ENCODE data around the gene HGFAC. TPM values are rescaled to one million over a fixed set of nuclear protein-coding genes. Genes with fewer than 3 reads are reported as not detected.

HGFAC gene
- total RNA-seq, 1 experiment from 2014 or later, result 0.04 TPM

DNA sequence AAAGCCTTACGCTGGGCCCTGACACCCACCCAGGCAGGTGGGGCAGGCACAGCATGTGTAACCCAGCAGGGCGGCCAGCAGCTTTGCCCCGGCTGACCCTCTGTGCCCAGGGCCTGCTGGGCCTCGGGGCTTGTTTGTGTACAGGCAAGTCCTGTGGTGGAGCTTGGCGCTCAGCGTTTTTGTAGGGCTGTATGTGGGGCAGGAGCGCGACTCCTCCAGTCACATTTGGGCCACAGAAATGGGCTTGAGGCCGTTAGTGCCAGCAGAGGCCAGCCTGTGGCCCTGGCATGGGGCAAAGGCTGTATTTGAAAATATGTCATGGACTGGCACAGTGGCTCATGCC is 14.7 kb upstream of the HGFAC start:
- Histone ChIP-seq H3K27me3 (ENCODE audit: low read length) (no peaks in the 10 kb centered on the region), H3K4me3 (ENCODE audit: low read length) (no peak overlapping the region), H3K4me2 (ENCODE audit: low read length) (no peak overlapping the region), H3K27ac (ENCODE audit: low read length) (no peak overlapping the region), H3K9ac (ENCODE audit: low read length) (no peak overlapping the region), H3F3A (ENCODE audit: low read length, unreplicated experiment) (no peaks in the 10 kb centered on the region), H3K36me3 (ENCODE audit: low read depth, low read length) (no peaks in the 10 kb centered on the region), H2AFZ (ENCODE audit: low read length) (no peak overlapping the region), H4K20me1 (ENCODE audit: low read length) (no peaks in the 10 kb centered on the region), H3K9me2 (replicated peaks; ENCODE audit: low read length) (no peaks in the 10 kb centered on the region), H3K4me1 (ENCODE audit: insufficient read depth, low read length) (no peaks in the 10 kb centered on the region), H3K79me2 (ENCODE audit: low read length) (no peaks in the 10 kb centered on the region), H3K9me3 (ENCODE audit: low read length) (no peaks in the 10 kb centered on the region)
- TF ChIP-seq, protein P1, sequence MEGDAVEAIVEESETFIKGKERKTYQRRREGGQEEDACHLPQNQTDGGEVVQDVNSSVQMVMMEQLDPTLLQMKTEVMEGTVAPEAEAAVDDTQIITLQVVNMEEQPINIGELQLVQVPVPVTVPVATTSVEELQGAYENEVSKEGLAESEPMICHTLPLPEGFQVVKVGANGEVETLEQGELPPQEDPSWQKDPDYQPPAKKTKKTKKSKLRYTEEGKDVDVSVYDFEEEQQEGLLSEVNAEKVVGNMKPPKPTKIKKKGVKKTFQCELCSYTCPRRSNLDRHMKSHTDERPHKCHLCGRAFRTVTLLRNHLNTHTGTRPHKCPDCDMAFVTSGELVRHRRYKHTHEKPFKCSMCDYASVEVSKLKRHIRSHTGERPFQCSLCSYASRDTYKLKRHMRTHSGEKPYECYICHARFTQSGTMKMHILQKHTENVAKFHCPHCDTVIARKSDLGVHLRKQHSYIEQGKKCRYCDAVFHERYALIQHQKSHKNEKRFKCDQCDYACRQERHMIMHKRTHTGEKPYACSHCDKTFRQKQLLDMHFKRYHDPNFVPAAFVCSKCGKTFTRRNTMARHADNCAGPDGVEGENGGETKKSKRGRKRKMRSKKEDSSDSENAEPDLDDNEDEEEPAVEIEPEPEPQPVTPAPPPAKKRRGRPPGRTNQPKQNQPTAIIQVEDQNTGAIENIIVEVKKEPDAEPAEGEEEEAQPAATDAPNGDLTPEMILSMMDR (conservative IDR thresholded peaks at IDR 0.05; ENCODE audit: low read depth, low read length), result no peak
- TF ChIP-seq EZH2phosphoT487 (IDR thresholded peaks at IDR 0.05; ENCODE audit: borderline replicate concordance, low read length), result no peak
- TF ChIP-seq EZH2 (IDR thresholded peaks at IDR 0.05; ENCODE audit: low read length, unreplicated experiment), result no peak
- ATAC-seq (no peak), DNase-seq (no peak)
- intact Hi-C loops (cut with micrococcal nuclease), result no loop called here
- no TSS peak for BruUV-seq (replicated peaks)
- ChIA-PET POLR2A (ENCODE audit: unreplicated experiment) (no interaction called here), CTCF (no interaction called here)

DNA sequence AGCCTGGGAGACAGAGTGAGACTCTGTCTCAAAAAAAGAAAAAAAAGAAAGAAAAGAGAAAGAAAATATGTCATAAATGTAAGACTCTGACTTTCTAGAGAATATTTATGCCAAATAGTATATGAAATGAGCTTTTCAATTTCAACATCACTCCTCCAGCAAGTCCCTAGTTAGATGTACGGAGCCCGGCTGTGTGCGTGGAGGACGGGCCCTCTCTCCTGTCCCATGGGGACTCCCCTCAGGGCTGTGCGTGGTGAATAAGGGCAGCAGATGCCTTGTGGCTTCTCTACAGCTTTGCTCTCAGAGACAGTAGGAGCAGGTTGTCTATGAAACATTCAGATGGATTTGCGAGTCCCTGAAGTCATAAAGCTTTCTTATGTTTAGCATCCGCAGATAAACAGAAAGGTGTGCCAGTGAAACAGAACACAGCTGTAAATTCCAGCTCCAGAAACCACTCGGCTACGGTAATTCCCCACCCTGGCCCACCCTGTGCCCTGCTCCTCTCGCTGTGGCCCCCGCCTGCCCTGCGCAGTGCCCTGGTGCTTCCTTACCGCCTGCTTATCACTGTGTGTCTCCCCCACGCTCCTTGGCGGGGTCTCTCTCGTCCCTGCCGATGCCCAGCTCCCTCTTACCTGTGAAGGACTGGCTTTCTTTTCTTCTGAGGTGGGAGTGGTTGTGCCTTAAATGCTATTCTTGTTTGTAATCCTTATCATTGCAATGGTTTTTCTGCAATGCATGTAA is 13.9 kb upstream of the HGFAC start:
- H3K4me3 ChIP-seq (ENCODE audit: low read length), result no peak overlapping the region
- intact Hi-C loops (cut with micrococcal nuclease), result no loop called here

GRCh38 chr4:3429651-3430050 is 12.1 kb upstream of the HGFAC start:
- Histone ChIP-seq H3K9me3 (ENCODE audit: low read length) (no peaks in the 10 kb centered on the region), H3K27me3 (ENCODE audit: low read length) (no peaks in the 10 kb centered on the region), H3F3A (ENCODE audit: low read length, unreplicated experiment) (no peaks in the 10 kb centered on the region), H3K27ac (ENCODE audit: low read length) (no peak overlapping the region), H4K20me1 (ENCODE audit: low read length) (no peaks in the 10 kb centered on the region), H3K4me1 (ENCODE audit: insufficient read depth, low read length) (no peaks in the 10 kb centered on the region), H3K79me2 (ENCODE audit: low read length) (no peaks in the 10 kb centered on the region), H3K4me3 (ENCODE audit: low read length) (no peak overlapping the region), H2AFZ (ENCODE audit: low read length) (no peak overlapping the region), H3K4me2 (ENCODE audit: low read length) (no peak overlapping the region), H3K9ac (ENCODE audit: low read length) (no peak overlapping the region), H3K36me3 (ENCODE audit: low read depth, low read length) (no peaks in the 10 kb centered on the region), H3K9me2 (replicated peaks; ENCODE audit: low read length) (no peaks in the 10 kb centered on the region)
- DNase-seq (no peak), ATAC-seq (no peak)
- BruUV-seq (replicated peaks), result no TSS peak
- TF ChIP-seq EZH2 (IDR thresholded peaks at IDR 0.05; ENCODE audit: low read length, unreplicated experiment), result no peak
- TF ChIP-seq, protein P1 (conservative IDR thresholded peaks at IDR 0.05; ENCODE audit: low read depth, low read length), result no peak
- no peak for TF ChIP-seq EZH2phosphoT487 (IDR thresholded peaks at IDR 0.05; ENCODE audit: borderline replicate concordance, low read length)
- ChIA-PET CTCF (no interaction called here), POLR2A (ENCODE audit: unreplicated experiment) (no interaction called here)
- intact Hi-C loops (cut with micrococcal nuclease), result no loop called here

More for the DNA sequence above, 13.9 kb upstream of the HGFAC start:
- no peaks in the 10 kb centered on the region for H3F3A ChIP-seq (ENCODE audit: low read length, unreplicated experiment)
- no peak overlapping the region for H3K27ac ChIP-seq (ENCODE audit: low read length)
- DNase-seq (no peak), ATAC-seq (no peak)
- no peak overlapping the region for H3K4me2 ChIP-seq (ENCODE audit: low read length)
- H3K9me3 ChIP-seq (ENCODE audit: low read length), result no peaks in the 10 kb centered on the region
- H3K79me2 ChIP-seq (ENCODE audit: low read length), result no peaks in the 10 kb centered on the region
- CTCF ChIA-PET, result no interaction called here
- no peak overlapping the region for H3K9ac ChIP-seq (ENCODE audit: low read length)
- no peaks in the 10 kb centered on the region for H4K20me1 ChIP-seq (ENCODE audit: low read length)
- POLR2A ChIA-PET (ENCODE audit: unreplicated experiment), result no interaction called here
- no TSS peak for BruUV-seq (replicated peaks)
- no peaks in the 10 kb centered on the region for H3K27me3 ChIP-seq (ENCODE audit: low read length)
- no peak overlapping the region for H2AFZ ChIP-seq (ENCODE audit: low read length)
- no peaks in the 10 kb centered on the region for H3K4me1 ChIP-seq (ENCODE audit: insufficient read depth, low read length)
- no peaks in the 10 kb centered on the region for H3K36me3 ChIP-seq (ENCODE audit: low read depth, low read length)
- H3K9me2 ChIP-seq (replicated peaks; ENCODE audit: low read length), result no peaks in the 10 kb centered on the region
- TF ChIP-seq EZH2phosphoT487 (IDR thresholded peaks at IDR 0.05; ENCODE audit: borderline replicate concordance, low read length), result no peak
- TF ChIP-seq, protein P1 (conservative IDR thresholded peaks at IDR 0.05; ENCODE audit: low read depth, low read length), result no peak
- no peak for TF ChIP-seq EZH2 (IDR thresholded peaks at IDR 0.05; ENCODE audit: low read length, unreplicated experiment)
